Stimulated activated naive CD8-positive, alpha-beta T cell treated with anti-CD3 and anti-CD28 coated beads, Interleukin-15, Interleukin-2, amounts not matched to agents 100 U/mL and 50 U/mL, for 24 hours (primary cell): ENCODE data around the gene PDK2.

Source experiments
- ATAC-seq: fragments of 150-1000 bp; cut with Tn5 transposase; one replicate; pipeline ENCODE4 v1.10.0; 2021
- DNase-seq: peaks from one replicate; pipeline ENCODE4 v3.0.0; 2021

The PDK2 gene

DNA sequence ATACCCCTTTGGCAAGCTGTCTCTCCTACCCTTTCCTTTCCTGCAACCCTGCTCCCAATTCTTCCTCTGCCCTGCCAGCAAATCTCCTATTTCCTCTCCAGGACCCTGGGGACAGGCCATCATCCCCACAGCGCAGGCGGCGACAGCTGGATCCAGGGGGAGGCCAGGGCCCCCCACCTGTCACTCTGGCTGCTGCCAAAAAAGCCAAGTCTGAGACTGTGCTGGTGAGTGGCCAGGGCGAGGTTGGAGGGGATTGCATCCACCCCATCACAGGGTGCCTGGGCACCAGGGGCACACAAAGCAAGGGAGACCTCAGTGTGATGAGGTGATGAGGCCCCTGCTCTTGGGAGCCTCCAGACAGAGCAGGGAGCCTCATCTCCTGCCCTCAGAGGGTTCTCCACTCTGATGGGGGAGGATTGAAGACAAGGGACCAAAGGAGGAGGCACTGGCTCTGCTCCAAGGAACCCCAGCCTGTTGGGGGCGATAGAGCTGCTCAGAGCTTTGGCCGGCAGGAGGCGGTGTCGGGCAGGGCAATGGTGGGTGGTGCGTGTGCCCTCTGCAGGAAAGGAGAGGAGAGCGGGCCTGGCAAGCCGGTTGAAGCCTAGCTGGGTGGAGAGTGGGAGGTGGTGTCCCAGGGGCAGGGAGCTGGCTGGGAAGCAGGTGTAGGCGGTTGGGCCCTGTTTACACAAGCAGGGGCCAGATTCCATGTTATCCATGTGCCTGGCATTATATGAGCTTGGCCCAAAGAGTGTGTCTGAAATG is 15.6 kb upstream of the PDK2 start:
- ATAC-seq = peak; percentile 29
- peak; percentile 38 for DNase-seq

DNA sequence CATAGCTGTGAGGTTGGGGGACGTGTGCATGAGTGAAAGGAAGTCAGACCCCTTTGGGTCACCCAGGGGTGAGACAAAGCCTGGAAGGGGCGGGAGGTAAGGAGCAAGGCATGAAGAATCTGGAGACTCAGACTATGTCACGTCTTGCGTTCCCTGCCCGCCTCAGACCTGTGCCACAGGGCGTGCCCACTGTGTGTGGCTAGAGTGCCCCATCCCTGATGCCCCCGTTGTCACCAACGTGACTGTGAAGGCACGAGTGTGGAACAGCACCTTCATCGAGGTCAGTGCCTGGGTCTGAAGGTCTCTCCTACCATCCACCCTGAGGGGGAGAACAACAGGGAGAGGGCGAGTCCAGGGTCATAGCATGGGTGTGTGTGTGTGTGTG is 15.1 kb upstream of the PDK2 start:
- DNase-seq (no peak), ATAC-seq (no peak)

DNA sequence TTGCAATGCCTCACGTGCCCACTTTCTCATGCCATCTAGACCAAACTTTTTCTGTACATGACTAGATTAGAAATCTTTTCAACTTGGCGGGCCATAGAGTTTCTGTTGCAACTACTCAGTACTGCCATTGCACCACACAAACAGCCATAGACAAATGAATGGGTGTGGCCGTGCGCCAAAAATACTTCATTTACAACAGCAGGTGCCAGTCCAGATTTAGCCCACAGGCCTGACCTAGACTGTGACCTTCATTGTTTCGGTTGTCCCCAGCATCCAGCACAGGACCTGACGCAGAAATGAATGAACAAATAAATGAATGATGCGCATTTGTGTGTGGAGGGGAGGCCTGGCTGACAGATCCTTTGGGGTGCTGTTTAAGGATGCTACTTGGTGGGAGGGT is 14.3 kb upstream of the PDK2 start:
- ATAC-seq (no peak), DNase-seq (no peak)

DNA sequence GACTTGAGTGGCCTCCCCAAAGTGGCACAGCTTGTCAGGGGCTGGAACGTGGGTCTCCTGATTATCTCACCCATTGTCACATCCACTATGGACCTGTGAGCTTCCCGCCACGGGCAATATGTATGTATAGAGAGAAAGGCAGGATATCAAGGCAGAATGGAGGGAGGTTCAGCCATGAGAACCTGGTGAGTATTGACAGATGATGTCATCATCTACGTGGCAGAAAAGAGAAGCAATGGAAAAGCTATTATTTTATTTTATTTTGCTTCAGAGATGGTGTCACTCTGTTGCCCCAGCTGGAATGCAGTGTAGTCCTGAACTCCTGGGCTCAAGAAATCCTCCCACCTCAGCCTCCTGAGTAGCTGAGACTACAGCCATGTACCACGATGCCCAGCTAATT is 13.4 kb upstream of the PDK2 start:
- ATAC-seq = no peak

DNA sequence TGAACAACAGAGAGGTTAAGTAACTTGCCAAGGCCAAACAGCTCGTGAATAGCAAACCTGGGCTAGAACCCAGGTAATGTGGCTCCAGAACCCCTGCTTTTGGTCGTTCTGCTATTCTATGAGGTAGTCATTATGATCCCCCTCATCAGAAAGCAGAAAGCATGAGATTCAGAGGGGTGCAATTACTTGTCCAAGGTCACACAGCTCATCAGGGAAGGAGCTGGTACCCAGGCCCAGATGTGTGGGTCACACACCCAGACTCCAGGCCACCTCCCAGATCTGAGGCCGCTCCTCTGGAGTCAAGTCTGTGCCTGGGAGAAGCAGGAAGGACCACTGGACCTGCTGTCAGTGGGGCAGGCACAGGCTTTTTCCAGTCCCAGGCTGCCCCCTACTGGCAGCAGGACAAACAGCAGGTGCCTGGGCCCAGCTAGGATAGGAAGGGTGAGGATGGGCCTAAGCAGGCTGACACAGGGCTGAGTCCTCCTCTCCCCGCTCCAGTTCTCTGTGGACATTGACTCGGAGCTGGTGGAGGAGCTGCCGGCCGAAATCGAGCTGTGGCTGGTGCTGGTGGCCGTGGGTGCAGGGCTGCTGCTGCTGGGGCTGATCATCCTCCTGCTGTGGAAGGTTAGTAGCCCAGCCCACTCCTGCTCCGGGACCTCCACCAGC is 7.8 kb upstream of the PDK2 start:
- peak; percentile 78 for ATAC-seq
- peak; percentile 83 for DNase-seq

More for the DNA sequence above, 13.4 kb upstream of the PDK2 start:
- DNase-seq = no peak

DNA sequence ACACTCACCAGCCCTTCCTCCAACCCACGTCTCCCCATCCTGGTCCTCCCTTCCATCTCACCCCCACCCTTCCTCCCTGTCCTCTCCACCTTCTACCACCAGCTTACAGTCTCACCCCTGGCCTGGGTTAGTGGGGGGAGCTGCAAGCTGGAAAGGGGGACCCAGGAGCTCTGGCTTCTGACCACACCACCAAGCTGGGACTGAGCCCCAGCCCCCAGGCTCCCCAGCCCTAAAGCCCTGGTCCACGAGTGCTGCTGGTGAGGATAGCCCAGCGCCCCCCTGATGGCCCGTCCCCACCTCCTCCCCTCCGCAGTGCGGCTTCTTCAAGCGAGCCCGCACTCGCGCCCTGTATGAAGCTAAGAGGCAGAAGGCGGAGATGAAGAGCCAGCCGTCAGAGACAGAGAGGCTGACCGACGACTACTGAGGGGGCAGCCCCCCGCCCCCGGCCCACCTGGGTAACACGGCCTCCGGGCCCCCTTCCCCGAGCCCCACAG is 7.2 kb upstream of the PDK2 start:
- ATAC-seq (no peak), DNase-seq (no peak)

DNA sequence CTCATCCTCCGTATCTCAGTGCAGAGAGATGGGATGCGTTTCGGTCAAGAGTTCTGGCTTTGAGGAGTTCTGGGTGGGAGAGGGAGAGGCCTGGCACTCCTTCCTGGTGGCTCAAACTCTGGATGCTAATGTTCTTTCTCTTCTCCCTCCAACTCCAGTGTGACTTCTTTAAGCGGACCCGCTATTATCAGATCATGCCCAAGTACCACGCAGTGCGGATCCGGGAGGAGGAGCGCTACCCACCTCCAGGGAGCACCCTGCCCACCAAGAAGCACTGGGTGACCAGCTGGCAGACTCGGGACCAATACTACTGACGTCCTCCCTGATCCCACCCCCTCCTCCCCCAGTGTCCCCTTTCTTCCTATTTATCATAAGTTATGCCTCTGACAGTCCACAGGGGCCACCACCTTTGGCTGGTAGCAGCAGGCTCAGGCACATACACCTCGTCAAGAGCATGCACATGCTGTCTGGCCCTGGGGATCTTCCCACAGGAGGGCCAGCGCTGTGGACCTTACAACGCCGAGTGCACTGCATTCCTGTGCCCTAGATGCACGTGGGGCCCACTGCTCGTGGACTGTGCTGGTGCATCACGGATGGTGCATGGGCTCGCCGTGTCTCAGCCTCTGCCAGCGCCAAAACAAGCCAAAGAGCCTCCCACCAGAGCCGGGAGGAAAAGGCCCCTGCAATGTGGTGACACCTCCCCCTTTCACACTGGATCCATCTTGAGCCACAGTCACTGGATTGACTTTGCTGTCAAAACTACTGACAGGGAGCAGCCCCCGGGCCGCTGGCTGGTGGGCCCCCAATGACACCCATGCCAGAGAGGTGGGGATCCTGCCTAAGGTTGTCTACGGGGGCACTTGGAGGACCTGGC is 6.0 kb upstream of the PDK2 start:
- DNase-seq (no peak), ATAC-seq (no peak)

DNA sequence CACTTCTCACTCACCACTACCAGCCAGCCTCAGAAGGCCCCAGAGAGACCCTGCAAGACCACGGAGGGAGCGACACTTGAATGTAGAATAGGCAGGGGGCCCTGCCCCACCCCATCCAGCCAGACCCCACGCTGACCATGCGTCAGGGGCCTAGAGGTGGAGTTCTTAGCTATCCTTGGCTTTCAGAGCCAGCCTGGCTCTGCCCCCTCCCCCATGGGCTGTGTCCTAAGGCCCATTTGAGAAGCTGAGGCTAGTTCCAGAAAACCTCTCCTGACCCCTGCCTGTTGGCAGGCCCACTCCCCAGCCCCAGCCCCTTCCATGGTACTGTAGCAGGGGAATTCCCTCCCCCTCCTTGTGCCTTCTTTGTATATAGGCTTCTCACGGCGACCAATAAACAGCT is 5.1 kb upstream of the PDK2 start:
- DNase-seq (no peak), ATAC-seq (no peak)

DNA sequence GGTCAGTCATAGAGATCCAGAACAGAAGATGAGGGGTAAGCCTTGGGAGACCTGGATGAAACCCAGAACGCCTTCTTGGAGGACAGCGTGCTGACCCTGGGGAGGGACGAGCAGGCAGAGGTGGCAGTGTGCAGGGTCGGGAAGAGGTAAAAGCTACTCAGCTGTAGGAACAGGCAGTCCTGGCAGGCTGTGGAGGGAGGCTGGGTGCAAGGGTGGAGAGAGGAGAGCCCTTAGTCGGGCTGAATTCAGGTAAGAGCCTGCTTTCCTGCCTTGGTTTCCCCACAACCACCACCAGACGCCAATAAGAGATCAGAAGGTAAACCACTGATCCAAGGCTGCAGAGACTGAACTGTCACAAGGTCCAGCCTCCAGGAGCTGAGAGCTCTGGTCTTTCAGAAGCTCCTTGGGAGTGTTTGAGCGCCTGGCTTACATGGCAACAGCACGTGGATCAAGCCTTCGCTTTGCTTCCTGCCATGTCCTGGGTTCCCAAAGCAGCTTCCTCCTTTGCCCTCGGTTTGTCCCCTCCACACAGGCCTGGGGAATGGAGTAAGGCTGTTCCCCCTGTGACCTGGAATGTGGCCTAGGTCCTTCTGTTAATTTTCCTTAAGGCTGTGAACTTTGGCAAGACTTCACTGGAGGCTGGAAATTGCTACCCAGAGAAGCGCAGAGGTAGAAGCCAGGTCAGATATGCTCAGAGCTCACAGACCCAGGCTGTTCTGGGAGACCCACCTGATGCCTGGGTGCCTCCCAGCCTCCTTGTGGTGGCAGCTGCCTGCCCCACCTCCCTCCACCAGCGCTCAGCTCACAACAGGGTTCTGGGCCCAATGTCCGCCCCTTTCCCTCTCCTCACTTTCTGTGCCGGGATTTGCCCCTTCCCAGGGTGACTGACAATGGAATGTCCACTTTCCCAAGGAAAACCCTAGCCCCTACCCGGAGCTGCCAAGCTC is 3.9 kb upstream of the PDK2 start:
- ATAC-seq = no peak
- DNase-seq = no peak

DNA sequence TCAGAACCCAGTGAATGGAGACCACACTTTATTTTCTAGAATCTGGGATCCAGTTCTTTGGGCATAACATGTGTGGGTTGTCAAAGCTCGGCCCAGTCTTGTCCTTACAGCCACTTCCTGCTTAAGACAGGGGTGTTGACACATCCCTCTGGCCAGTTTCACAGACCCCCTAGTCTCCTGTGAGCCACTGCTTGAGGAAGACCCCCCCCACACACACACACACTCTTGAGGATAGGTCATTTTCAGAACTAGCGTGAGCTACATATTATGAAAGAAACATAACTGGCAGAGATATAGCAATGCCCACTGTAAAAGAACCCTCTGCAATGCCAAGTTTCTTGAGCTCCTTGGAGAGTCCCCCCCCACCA is 3.2 kb upstream of the PDK2 start:
- DNase-seq = no peak
- no peak for ATAC-seq

DNA sequence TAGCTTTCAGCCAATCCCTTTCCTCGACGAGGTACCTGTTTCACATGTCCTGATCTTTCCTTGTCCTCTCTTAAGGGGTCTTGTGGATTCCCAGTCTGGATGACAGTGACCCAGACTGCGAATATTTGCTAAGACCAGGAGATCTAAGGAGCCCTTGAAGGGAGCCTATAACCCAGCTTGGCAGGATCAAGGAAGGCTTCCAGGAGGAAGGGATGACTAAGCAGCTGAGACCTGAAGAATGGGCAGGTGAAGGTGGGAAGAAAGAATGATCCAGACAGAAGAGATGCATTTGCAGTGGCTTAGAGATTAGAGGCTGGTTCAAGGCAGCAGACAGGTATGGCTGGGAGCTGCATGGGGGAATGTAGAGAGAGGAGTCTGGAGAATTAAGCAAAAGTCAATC is 1.9 kb upstream of the PDK2 start:
- DNase-seq = no peak
- ATAC-seq = no peak

DNA sequence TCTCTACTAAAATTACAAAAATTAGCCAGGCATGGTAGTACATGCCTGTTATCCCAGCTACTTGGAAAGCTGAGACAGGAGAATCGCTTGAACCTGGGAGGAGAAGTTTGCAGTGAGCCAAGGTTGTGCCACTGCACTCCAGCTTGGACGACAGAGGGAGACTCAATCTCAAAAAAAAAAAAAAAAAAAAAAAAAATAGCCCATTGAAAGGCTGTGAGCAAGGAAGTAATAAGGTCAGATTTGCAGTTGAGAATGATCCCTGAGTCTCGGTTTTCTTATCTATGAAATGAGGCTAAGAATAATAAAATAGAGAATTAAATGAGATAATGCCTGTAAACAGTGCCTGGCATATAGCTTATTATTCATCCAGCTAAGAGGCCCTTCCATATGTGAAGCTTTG is 1.3 kb upstream of the PDK2 start:
- ATAC-seq = no peak
- DNase-seq = no peak

DNA sequence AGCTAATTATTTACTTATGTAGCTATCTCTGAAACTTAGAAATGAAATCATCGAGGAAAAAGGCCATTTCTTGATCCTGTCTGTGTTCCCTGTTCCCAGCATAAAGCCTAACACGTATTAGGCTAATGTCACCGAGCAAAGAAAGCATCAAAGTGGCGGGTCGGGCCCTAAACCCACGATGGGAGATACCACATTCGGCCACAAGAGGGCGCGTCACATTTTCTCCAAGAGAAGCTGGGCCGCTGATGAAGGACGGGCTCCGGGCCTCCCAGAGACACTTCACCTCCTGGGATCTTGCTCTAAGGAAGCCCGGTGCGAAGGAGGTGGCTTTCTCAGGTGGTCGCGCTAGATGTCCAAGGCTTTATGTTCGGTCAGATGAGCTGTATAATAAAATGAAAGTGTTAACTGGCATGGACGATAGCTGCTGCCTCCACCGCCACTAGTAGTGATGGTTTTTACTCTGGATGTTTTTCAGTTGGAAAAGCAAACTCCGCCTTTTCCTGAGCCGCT is 853 bp upstream of the PDK2 start:
- peak; percentile 94 for DNase-seq
- peak; percentile 42 for ATAC-seq

DNA sequence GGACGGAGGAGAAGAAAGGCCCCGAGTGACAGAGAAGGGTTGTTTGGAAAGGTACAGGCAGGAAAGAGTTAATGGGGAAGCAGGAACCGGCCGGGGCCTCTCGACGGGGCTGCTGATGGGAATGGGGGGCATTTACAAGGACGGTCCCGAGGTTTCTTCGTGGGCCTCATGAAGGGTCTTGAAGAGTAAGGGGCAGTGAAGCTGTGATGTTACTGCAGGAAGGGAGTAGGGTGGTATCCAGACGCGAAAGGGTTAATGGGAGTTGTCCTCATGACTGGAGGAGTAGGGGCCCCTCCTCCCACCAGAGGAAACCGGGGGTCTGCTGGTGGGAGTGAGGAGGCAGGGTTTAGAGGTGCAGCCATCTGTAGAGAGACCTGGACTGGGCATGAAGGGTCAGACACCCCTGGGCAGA is 481 bp downstream of the PDK2 start:
- no peak for ATAC-seq
- DNase-seq = no peak

DNA sequence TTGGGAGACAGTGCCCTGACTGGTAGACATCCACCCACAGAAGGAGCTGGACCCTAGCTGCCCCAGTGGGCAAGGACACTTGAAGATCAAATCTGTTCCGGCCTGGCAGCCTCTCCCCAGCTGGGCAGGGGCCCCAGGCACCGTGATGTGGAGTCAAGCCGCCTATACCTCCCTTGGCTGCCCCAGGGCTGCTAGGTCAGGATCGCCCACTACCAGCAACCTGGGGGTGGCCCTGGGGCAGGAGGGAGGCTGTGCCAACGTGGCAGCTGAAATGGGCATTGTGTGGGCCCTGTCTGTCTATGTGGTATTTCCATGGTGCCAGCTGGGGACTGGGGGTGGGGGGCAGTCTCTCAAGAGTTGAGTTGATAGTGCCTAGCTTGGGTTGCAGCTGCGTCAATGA is 941 bp downstream of the PDK2 start:
- DNase-seq = no peak
- ATAC-seq = no peak

DNA sequence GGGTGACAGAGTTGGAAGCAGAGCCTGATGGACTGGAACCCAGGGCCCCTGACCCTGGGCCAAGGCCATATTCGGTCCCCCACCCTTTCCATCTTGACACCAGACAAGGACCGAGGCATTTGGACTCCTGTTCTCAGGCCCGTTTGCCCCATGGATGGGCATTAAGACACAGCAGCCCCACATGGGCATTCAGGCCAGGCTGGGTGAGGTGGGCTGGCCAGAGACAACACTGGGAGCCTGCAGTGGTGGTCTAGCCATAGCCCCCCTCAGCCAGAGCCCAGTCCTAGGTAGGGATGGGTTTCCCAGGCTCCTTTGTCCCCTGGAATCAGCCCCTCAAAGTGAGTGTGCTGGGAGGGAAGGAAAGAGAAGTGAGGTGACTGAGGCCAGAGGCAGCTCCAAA is 1.6 kb downstream of the PDK2 start:
- ATAC-seq (no peak), DNase-seq (no peak)

DNA sequence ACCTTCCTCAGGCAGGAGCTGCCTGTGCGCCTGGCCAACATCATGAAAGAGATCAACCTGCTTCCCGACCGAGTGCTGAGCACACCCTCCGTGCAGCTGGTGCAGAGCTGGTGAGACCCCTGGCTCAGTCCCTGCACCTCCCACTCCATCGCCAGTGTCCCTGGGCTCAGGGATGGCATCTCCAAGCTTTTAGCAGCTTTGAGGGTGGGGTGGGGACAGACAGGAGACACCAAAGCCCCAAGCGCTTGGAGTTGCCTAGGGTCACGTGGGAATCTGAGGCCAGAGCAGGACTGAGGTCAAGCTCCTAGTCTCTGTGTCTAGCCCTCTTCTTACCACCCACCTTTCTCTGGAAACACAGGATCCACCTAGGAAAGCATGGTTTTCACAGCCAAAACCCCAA is 2.3 kb downstream of the PDK2 start:
- ATAC-seq = no peak
- DNase-seq = no peak

DNA sequence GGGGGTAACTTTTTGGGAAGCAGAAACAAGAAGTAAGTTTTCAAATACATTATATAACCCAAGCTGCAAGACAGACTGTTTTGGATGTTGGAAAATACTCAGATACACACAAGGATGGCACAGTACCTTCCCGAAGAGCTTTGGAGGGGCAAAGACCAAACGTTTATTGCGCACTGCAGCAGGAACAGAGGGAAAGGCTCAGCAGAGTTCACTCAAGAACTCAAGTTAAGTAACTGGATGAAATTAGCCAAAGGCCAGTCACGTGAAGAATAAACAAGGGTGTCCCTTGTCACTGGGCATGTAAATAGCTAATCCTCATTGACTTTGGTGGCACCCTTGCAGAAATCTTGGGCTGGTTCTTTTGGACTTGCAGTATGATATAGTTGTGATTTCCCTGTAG is 2.8 kb downstream of the PDK2 start:
- ATAC-seq = no peak
- DNase-seq = no peak

DNA sequence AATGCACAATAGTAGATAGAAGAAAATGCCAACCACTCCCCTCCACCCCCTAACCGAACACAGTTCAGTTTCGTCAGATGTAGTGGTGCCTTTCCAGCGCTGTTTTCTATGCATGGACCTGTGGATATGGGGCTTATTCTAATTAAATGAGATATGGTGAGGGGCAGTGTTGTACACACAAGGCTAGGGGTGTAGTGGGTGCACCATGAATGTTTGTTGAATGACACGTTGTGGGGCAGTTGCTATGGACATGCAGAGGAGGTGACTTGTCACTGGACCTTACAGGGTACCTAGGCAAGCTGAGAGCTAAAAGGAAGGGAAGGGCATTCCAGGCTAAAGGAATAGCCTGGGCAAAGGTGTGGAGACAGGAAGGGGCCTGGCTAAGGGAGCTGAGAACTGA is 3.4 kb downstream of the PDK2 start:
- ATAC-seq (no peak), DNase-seq (no peak)

DNA sequence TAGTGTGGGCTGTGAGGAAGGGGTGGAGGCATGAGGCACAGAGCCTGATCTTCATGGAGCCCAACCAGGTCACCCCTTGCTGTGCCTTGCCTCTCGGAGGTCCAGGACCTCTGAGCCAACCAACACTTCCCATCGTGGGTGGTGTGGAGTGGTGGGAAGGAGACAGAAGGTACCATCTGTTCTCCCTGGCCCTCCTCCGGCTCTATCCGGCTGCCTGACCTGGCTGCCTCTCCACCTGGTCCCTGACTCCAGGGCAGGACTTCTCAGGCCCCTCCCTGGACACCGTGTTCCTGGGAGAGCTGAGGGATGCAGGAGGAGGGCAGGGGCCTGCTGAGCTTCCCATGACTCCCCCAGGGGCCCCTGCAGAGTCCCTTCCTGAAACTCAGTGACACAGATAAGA is 3.9 kb downstream of the PDK2 start:
- ATAC-seq (no peak), DNase-seq (no peak)

DNA sequence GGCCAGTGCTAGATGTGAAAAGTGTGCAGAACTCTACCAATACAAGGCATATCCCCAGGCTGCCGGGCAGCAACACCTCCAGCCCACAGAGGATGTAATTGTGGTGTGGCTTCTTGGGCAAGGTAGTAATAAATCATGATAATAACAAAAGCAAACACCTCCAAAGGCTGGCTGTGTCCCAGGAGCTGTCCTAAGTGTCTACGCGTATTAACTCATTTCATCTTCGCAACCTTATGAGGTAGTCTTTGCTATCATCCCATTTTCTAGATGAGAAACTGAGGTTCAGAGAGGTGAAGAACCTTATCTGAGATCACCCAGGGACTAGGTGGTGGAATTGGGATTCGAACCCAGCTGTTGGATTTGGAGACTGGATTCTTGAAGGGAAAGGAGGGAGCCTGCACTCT is 5.3 kb downstream of the PDK2 start:
- ATAC-seq (no peak), DNase-seq (no peak)

DNA sequence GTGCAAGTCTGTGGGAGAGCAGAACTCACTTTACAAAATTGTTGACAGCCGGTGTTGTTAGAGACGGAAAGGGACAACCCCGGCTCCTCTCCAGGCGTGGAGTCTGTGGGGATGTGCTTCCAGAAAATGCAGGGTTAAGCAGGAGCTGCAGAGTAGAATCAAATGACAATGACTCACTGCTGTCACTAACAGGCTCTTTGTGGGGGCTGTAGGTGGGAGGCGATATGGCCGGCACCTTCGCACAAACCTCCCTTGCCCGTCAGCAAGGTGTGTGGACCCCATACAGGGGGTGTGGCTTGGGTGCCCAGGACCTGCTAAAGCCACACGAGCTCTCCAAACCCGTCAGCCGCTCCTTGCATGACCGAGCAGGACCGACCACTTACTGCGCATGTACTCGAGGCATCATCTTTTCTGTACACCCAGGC is 5.8 kb downstream of the PDK2 start:
- no peak for ATAC-seq
- no peak for DNase-seq
